ENCODE measurements around the gene ITGA7.

ITGA7 gene

GRCh38 chr12:55707841-55708694 is at the start of gene ITGA7:
TSS of gene ITGA7 (minus strand) at chr12:55707904. CDS start at chr12:55707682, 222 bp downstream.
- peak within 1 kb of the TSS; percentile 56 for H3K4me3 ChIP-seq (ENCODE audit: low read depth, low read length)
- TF ChIP-seq CTCF (IDR thresholded peaks at IDR 0.05; ENCODE audit: low read depth, low read length), result no peak

GRCh38 chr12:55755246-55755645 is 47.5 kb upstream of the ITGA7 start:
- H3K4me3 ChIP-seq (ENCODE audit: low read depth, low read length), result no peak overlapping the region
- TF ChIP-seq CTCF (IDR thresholded peaks at IDR 0.05; ENCODE audit: low read depth, low read length), result no peak

DNA sequence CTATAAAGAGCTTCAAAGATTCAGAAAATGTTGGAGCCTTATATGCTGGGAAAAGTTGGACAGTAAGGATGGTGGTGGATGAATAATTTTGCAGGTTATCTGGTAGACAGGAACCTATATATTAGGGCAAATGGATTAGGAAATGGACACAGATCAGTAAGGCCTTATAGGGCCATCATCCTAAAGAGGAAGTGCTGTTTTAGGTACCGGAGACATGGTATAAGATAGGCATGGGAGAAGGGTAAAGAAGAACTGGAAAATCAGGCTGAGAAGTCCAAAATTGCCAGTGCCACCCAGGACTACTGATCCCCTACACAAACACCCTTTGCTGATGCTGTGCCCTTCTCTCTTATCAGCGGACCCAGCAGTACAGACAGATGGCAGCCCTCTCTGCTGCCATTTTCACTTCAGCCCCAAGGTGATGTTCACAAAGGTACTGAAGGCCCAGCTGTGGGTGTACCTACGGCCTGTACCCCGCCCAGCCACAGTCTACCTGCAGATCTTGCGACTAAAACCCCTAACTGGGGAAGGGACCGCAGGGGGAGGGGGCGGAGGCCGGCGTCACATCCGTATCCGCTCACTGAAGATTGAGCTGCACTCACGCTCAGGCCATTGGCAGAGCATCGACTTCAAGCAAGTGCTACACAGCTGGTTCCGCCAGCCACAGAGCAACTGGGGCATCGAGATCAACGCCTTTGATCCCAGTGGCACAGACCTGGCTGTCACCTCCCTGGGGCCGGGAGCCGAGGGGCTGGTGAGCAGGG is 40.7 kb upstream of the ITGA7 start:
- no peak overlapping the region for H3K4me3 ChIP-seq (ENCODE audit: low read depth, low read length)
- no peak for TF ChIP-seq CTCF (IDR thresholded peaks at IDR 0.05; ENCODE audit: low read depth, low read length)

- no peak overlapping the region for H3K4me3 ChIP-seq (ENCODE audit: low read depth, low read length)
- no peak for TF ChIP-seq CTCF (IDR thresholded peaks at IDR 0.05; ENCODE audit: low read depth, low read length)
Observed at GRCh38 chr12:55746913-55747231, 39.2 kb upstream of the ITGA7 start.

DNA sequence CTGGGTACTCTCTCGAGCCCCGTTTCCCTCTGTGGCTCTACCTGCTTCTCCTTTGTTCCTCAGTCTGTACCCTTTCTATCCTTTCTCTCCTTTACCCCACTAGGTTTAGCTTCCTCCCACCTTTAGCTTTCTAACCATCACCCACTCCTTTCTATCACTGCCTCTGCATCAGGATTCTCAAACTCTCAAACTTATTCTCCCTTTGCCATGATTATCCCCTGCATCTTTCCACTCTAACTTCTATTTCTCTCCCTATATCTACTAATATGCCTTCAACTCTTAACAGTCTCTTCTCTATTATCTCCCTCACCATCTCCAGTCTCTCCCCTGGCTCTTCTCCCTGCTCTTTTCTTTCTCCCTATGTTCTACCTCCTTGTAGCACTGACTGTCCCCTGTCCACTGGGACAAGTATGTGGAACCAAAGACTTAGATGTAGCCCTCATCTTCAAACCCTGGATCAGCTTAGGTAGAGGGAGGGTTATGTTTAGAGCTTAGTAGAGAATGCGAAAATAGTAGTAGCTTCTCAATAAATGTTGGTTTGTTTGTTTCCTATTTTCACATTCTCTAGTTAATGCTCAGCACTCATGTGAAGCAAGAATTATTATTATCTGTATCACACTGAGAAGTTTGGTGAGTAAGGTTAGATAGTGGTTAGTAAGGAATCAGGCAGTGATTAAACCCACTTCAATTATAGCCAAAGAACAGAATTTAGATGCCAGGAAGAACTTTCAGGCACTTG is 38.6 kb upstream of the ITGA7 start:
- no peak overlapping the region for H3K4me3 ChIP-seq (ENCODE audit: low read depth, low read length)

More for the DNA sequence above, 38.6 kb upstream of the ITGA7 start:
- TF ChIP-seq CTCF (IDR thresholded peaks at IDR 0.05; ENCODE audit: low read depth, low read length), result no peak

All from WI38 (cell line).